ENCODE data around the gene SERPIND1. TPM values are rescaled to one million over a fixed set of nuclear protein-coding genes. Genes with fewer than 3 reads are reported as not detected.

SERPIND1 gene
- total and polyA plus RNA-seq, 2 of the 8 experiments (the other 6 are each of a cell fraction or from before 2014, with no cell fraction given), result not detected

GRCh38 chr22:20741008-20741633 is 32.8 kb upstream of the SERPIND1 start (continued):
- TF ChIP-seq SUZ12 (IDR thresholded peaks at IDR 0.05; ENCODE audit: low read length), result no peak

Data from H1 (cell line).